ENCODE results near the gene DNMT3L.
"Not testable (repeated sequence)": the region's sequence is repeated elsewhere in the genome, so short reads cannot be mapped to it uniquely, and the experiment has no call there.

The DNMT3L gene

DNA sequence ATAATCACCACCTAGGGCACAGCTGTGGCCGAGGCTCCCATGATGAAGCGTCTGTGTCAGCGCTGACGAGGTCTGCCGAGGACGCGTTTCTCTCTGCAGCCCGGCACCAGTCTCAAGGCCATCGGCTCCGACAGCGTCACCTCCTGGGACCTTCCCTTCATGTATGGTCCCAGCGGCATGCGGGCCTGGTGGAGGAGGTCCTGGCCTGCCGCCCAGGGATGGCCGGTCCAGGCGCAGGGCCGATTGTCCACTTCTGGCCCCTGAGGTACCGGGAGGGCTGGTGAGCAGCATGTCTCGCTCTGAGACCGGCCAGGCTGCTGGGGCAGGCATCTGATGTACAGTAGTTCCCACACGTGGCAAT, 64.6 kb downstream of the DNMT3L start:
- not testable (repeated sequence) for DNase-seq (ENCODE audit: low spot score)

All from AG08395 (cell line).